H9 (cell line): Measurements from ENCODE around the gene PSG6. TPM values are rescaled to one million over a fixed set of nuclear protein-coding genes. Genes with fewer than 3 reads are reported as not detected.
"Not testable (repeated sequence)": the region's sequence is repeated elsewhere in the genome, so short reads cannot be mapped to it uniquely, and the experiment has no call there.

Experiments
- DNase-seq: peaks from one replicate; pipeline ENCODE4 v3.0.0-alpha.2; 2017
- H2AFZ ChIP-seq: one replicate; pipeline ENCODE4 v1.6.1; 2013; ENCODE audit warnings: mild to moderate bottlenecking, low read length, control low read depth, moderate library complexity
- H2AK5ac ChIP-seq: 2 replicates; pipeline ENCODE4 v1.6.1; 2013; ENCODE audit warnings: low read length, control low read depth, mixed read lengths; ENCODE audit not compliant: insufficient read length
- H2BK120ac ChIP-seq: one replicate; pipeline ENCODE4 v1.6.1; 2013; ENCODE audit warnings: low read depth, mild to moderate bottlenecking, low read length, control low read depth, inconsistent platforms; ENCODE audit not compliant: poor library complexity, severe bottlenecking
- H2BK12ac ChIP-seq: 2 replicates; pipeline ENCODE4 v1.6.1; 2013; ENCODE audit warnings: low read length, control low read depth, mixed read lengths, low read depth; ENCODE audit not compliant: insufficient read length
- H2BK15ac ChIP-seq: 2 replicates; pipeline ENCODE4 v1.6.1; 2013; ENCODE audit warnings: low read depth, low read length, control low read depth
- H2BK20ac ChIP-seq: one replicate; pipeline ENCODE4 v1.6.1; 2013; ENCODE audit warnings: low read depth, mild to moderate bottlenecking, low read length, control low read depth, inconsistent platforms; ENCODE audit not compliant: poor library complexity, severe bottlenecking
- H2BK5ac ChIP-seq: 2 replicates; pipeline ENCODE4 v1.6.1; 2013; ENCODE audit warnings: low read length, control low read depth, mixed read lengths; ENCODE audit not compliant: insufficient read length
- H3K14ac ChIP-seq: 2 replicates; pipeline ENCODE4 v1.6.1; 2013; ENCODE audit warnings: low read length, control low read depth; ENCODE audit not compliant: insufficient read depth
- H3K18ac ChIP-seq: 2 replicates; pipeline ENCODE4 v1.6.1; 2013; ENCODE audit warnings: low read depth, mild to moderate bottlenecking, mixed read lengths, low read length, control low read depth; ENCODE audit not compliant: insufficient read length
- H3K23ac ChIP-seq: 2 replicates; pipeline ENCODE4 v1.6.1; 2013; ENCODE audit warnings: low read length, control low read depth, mixed read lengths, low read depth; ENCODE audit not compliant: insufficient read length
- H3K23me2 ChIP-seq: 2 replicates; pipeline ENCODE4 v1.6.1; 2013; ENCODE audit warnings: low read depth, mild to moderate bottlenecking, mixed read lengths, low read length, control low read depth; ENCODE audit not compliant: insufficient read length, poor library complexity, severe bottlenecking
- H3K27ac ChIP-seq: 2 replicates; pipeline ENCODE4 v1.5.1; 2013; ENCODE audit warnings: low read length, control low read depth, mixed read lengths, low read depth; ENCODE audit not compliant: insufficient read length
- H3K27me3 ChIP-seq: 2 replicates; pipeline ENCODE4 v1.6.1; 2013; ENCODE audit warnings: low read length, control low read depth, inconsistent platforms; ENCODE audit not compliant: insufficient read depth
- H3K4ac ChIP-seq: 2 replicates; pipeline ENCODE4 v1.6.1; 2013; ENCODE audit warnings: low read depth, mild to moderate bottlenecking, control low read depth, inconsistent platforms, low read length, moderate library complexity
- H3K4me1 ChIP-seq: 2 replicates; pipeline ENCODE4 v1.6.1; 2013; ENCODE audit warnings: low read length, control low read depth, inconsistent platforms; ENCODE audit not compliant: insufficient read depth
- H3K4me2 ChIP-seq: 2 replicates; pipeline ENCODE4 v1.6.1; 2013; ENCODE audit warnings: low read length, control low read depth, mixed read lengths; ENCODE audit not compliant: insufficient read length, insufficient read depth
- H3K56ac ChIP-seq: 2 replicates; pipeline ENCODE4 v1.6.1; 2013; ENCODE audit warnings: low read depth, mild to moderate bottlenecking, mixed read lengths, low read length, control low read depth; ENCODE audit not compliant: insufficient read length
- H3K79me1 ChIP-seq: 2 replicates; pipeline ENCODE4 v1.6.1; 2013; ENCODE audit warnings: low read depth, mild to moderate bottlenecking, moderate library complexity, low read length, control low read depth, inconsistent platforms; ENCODE audit not compliant: insufficient read depth, poor library complexity, severe bottlenecking
- H3K79me2 ChIP-seq: 2 replicates; pipeline ENCODE4 v1.6.1; 2013; ENCODE audit warnings: low read length, control low read depth, inconsistent platforms; ENCODE audit not compliant: insufficient read depth
- H3K9ac ChIP-seq: 2 replicates; pipeline ENCODE4 v1.6.1; 2013; ENCODE audit warnings: low read length, control low read depth, mixed read lengths; ENCODE audit not compliant: insufficient read length; ENCODE audit errors: extremely low read depth
- H3K9me3 ChIP-seq: one replicate; pipeline ENCODE4 v1.6.1; 2013; ENCODE audit warnings: low read depth, low read length, inconsistent platforms; ENCODE audit not compliant: control insufficient read depth
- H3T11ph ChIP-seq: one replicate; pipeline ENCODE4 v1.6.1; 2013; ENCODE audit warnings: mild to moderate bottlenecking, low read length, control low read depth, inconsistent platforms
- H4K20me1 ChIP-seq: one replicate; pipeline ENCODE4 v1.6.1; 2013; ENCODE audit not compliant: control insufficient read depth, insufficient read length, insufficient read depth
- H4K5ac ChIP-seq: 2 replicates; pipeline ENCODE4 v1.6.1; 2013; ENCODE audit warnings: low read depth, mild to moderate bottlenecking, mixed read lengths, low read length, control low read depth; ENCODE audit not compliant: insufficient read length
- H4K8ac ChIP-seq: replicated peaks from 2 replicates; pipeline ENCODE4 v1.6.1; 2013; ENCODE audit warnings: low read length, control low read depth, mixed read lengths, low read depth; ENCODE audit not compliant: insufficient read length
- H4K91ac ChIP-seq: 2 replicates; pipeline ENCODE4 v1.6.1; 2013; ENCODE audit warnings: low read depth, mild to moderate bottlenecking, moderate library complexity, mixed read lengths, low read length, control low read depth; ENCODE audit not compliant: insufficient read length
- H3K27ac Mint-ChIP-seq, 3 experiments: 2 replicates in 2 of 3; 3 replicates in 1 of 3; pipeline ENCODE4 v1.8.0; 2020 to 2021; ENCODE audit warnings: mixed read lengths in 3 of 3, mild to moderate bottlenecking in 1 of 3, moderate library complexity in 1 of 3
- H3K27me3 Mint-ChIP-seq: 2 replicates; pipeline ENCODE4 v1.8.0; 2021; ENCODE audit warnings: low read depth, mild to moderate bottlenecking, moderate library complexity, mixed read lengths
- H3K36me3 Mint-ChIP-seq, 3 experiments: 2 replicates in 2 of 3; 3 replicates in 1 of 3; pipeline ENCODE4 v1.8.0; 2020 to 2021; ENCODE audit warnings: low read depth in 3 of 3, mixed read lengths in 3 of 3; ENCODE audit not compliant: insufficient read depth in 1 of 3
- H3K4me1 Mint-ChIP-seq, 2 experiments: 2 replicates each; pipeline ENCODE4 v1.8.0; 2020; ENCODE audit warnings: mixed read lengths in 2 of 2
- H3K4me3 Mint-ChIP-seq, 2 experiments: 2 replicates in 1 of 2; 3 replicates in 1 of 2; pipeline ENCODE4 v1.8.0; 2020 to 2021; ENCODE audit warnings: mild to moderate bottlenecking in 2 of 2, mixed read lengths in 2 of 2, moderate library complexity in 1 of 2
- H3K9me3 Mint-ChIP-seq, 2 experiments: 2 replicates in 1 of 2; 3 replicates in 1 of 2; pipeline ENCODE4 v1.8.0; 2020; ENCODE audit warnings: mild to moderate bottlenecking in 2 of 2, mixed read lengths in 2 of 2, moderate library complexity in 1 of 2
- WGBS: extraction: QIAGEN DNeasy Blood & Tissue Kit; methylation state at CpG from one replicate; pipeline ENCODE4 v1.1.7; 2013; ENCODE audit warnings: missing lambda C conversion rate, low lambda C conversion rate, mixed read lengths; ENCODE audit not compliant: insufficient read length; ENCODE audit errors: extremely low coverage; 5-methylcytosine and 5-hydroxymethylcytosine counted together
- total RNA-seq: library from RNA; stranded (reverse); gene quantifications from 2 replicates; pipeline ENCODE4 v1.2.1, GENCODE V29; 2021
- TF ChIP-seq, protein P1 (sequence below): fragments of 200-600 bp; sonication (generic); conservative IDR thresholded peaks from 3 replicates; pipeline ENCODE4 v1.8.0; 2021; ENCODE audit warnings: antibody characterized with exemption, mild to moderate bottlenecking

Gene PSG6
- total RNA-seq, 1 experiment from 2014 or later = not detected

DNA sequence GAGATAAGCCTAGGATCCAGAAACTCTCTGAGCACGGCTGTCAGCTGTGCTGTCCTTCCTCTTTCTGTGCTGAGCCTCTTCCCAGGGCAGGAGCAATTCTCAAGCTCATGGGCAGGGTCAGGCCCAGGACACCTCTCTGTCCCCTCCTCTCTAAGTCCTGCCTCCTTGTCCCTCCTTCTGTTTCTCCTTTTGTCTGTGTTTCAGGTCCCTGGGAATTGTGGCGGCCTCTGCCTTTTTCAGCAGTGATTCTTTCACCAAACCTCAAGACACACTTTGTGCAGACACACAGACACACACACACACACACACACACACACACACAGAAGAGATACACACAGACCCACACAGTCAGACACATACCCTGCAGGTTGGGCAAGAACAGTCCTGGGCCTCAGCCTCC lies 38.1 kb downstream of the PSG6 start, which contains the start of gene PSG1:
Gene PSG1 (minus strand): TSS at position 101 of the 400 bp plus-strand sequence. CDS start 132 bp downstream, outside the sequence.
- no peaks in the 10 kb centered on the region for H3K4me1 Mint-ChIP-seq

DNA sequence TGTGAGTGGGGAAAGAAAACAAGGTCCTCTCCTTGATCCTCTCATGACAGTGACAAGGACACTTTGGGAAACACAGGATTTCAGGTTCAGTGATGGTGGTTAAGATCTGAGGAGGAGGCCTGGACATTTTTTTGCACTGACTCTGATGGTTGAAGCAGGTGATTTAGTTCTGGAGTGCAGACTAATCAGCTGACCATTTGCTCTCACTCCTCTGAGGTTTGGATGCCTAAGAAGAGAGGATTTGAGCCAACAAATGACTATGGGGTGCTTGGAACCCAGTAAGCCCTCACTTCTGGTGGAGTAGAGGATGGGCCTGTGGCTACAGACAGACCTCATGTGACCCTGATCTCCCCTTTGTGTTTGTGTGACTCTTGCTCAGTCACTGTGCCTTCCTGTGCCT lies 41.1 kb downstream of the PSG6 start:
- not testable (repeated sequence) for H3K4me3 Mint-ChIP-seq, H4K5ac ChIP-seq, H3K18ac ChIP-seq, H3K79me1 ChIP-seq, H2BK12ac ChIP-seq, H3K23me2 ChIP-seq, H3K79me2 ChIP-seq, H4K8ac ChIP-seq, H3K23ac ChIP-seq, H3K4me2 ChIP-seq, H2BK5ac ChIP-seq, H3K4ac ChIP-seq, H2AK5ac ChIP-seq, H3K27ac ChIP-seq, H3K9ac ChIP-seq, H3K14ac ChIP-seq, H3K4me1 ChIP-seq, H2AFZ ChIP-seq, H3K4me1 Mint-ChIP-seq, H3T11ph ChIP-seq, H2BK120ac ChIP-seq, H2BK15ac ChIP-seq, H3K56ac ChIP-seq, H3K27me3 ChIP-seq, H4K91ac ChIP-seq, DNase-seq, H2BK20ac ChIP-seq, H4K20me1 ChIP-seq, H3K27ac Mint-ChIP-seq
- Mint-ChIP-seq H3K27me3 (peaks cover 16% of the 10 kb centered on the region), H3K9me3 (peaks cover 94% of the 10 kb centered on the region in 2 experiments), H3K36me3 (peaks cover 8 to 48% (median 16%) of the 10 kb centered on the region in 3 experiments; a peak in 6 of 7 replicates)
- H3K9me3 ChIP-seq = peaks cover 78% of the 10 kb centered on the region

More for the DNA sequence above, 38.1 kb downstream of the PSG6 start, which contains the start of gene PSG1:
- H3K79me1 ChIP-seq = no peaks in the 10 kb centered on the region
- H3K14ac ChIP-seq = no peak within 1 kb of the TSS
- no peak within 1 kb of the TSS for H3K4ac ChIP-seq
- no peak within 1 kb of the TSS for H3K9ac ChIP-seq
- Mint-ChIP-seq H3K27me3 (peaks cover 12% of the 10 kb centered on the region), H3K9me3 (peaks cover 95 to 97% of the 10 kb centered on the region in 2 experiments), H3K36me3 (peaks cover 12 to 45% (median 15%) of the 10 kb centered on the region in 3 experiments; a peak in 6 of 7 replicates), H3K27ac (no peak within 1 kb of the TSS), H3K4me3 (no peak within 1 kb of the TSS; a peak in 1 of 5 replicates)
- no peak within 1 kb of the TSS for H3K23ac ChIP-seq
- no peak within 1 kb of the TSS for H2BK20ac ChIP-seq
- H4K8ac ChIP-seq = no peak within 1 kb of the TSS
- H3K27me3 ChIP-seq = no peaks in the 10 kb centered on the region
- H2BK15ac ChIP-seq = no peak within 1 kb of the TSS
- H3K79me2 ChIP-seq = no peaks in the 10 kb centered on the region
- no peak within 1 kb of the TSS for H2BK5ac ChIP-seq
- no peak within 1 kb of the TSS for H4K5ac ChIP-seq
- H3K18ac ChIP-seq = no peak within 1 kb of the TSS
- no peak within 1 kb of the TSS for H3T11ph ChIP-seq
- H3K9me3 ChIP-seq = peaks cover 55% of the 10 kb centered on the region
- no peak within 1 kb of the TSS for H3K56ac ChIP-seq
- no peak within 1 kb of the TSS for H3K4me2 ChIP-seq
- no peaks in the 10 kb centered on the region for H4K20me1 ChIP-seq
- H3K23me2 ChIP-seq = no peaks in the 10 kb centered on the region
- H2BK120ac ChIP-seq = no peak within 1 kb of the TSS
- no peak within 1 kb of the TSS for H4K91ac ChIP-seq
- H2AK5ac ChIP-seq = no peak within 1 kb of the TSS
- H2AFZ ChIP-seq = no peak within 1 kb of the TSS
- no CpG with 5 or more reads among the region's 2 CpGs for WGBS
- H3K27ac ChIP-seq = no peak within 1 kb of the TSS
- H3K4me1 ChIP-seq = no peaks in the 10 kb centered on the region
- DNase-seq = no peak
- TF ChIP-seq, protein P1, sequence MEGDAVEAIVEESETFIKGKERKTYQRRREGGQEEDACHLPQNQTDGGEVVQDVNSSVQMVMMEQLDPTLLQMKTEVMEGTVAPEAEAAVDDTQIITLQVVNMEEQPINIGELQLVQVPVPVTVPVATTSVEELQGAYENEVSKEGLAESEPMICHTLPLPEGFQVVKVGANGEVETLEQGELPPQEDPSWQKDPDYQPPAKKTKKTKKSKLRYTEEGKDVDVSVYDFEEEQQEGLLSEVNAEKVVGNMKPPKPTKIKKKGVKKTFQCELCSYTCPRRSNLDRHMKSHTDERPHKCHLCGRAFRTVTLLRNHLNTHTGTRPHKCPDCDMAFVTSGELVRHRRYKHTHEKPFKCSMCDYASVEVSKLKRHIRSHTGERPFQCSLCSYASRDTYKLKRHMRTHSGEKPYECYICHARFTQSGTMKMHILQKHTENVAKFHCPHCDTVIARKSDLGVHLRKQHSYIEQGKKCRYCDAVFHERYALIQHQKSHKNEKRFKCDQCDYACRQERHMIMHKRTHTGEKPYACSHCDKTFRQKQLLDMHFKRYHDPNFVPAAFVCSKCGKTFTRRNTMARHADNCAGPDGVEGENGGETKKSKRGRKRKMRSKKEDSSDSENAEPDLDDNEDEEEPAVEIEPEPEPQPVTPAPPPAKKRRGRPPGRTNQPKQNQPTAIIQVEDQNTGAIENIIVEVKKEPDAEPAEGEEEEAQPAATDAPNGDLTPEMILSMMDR = no peak
- H2BK12ac ChIP-seq = no peak within 1 kb of the TSS
